SU-DHL-6 (cell line): ENCODE data around the gene WDR35.

Experiments used
- CTCF ChIP-seq: fragments of 200-600 bp; sonication (generic); IDR thresholded peaks from one replicate; pipeline ENCODE4 v1.5.1; 2017; ENCODE audit warnings: antibody characterized with exemption, mild to moderate bottlenecking, low read length, moderate library complexity; ENCODE audit not compliant: insufficient read depth, poor library complexity, severe bottlenecking
- EZH2phosphoT487 ChIP-seq: fragments of 200-600 bp; sonication (generic), shearing (Covaris generic); conservative IDR thresholded peaks from 2 replicates; pipeline ENCODE4 v1.6.1; 2018; ENCODE audit warnings: mild to moderate bottlenecking, antibody characterized with exemption, low read length, moderate library complexity, mixed read lengths

GRCh38 chr2:19929226-19929625 lies 60.7 kb downstream of the WDR35 start:
- TF ChIP-seq CTCF: no peak
- no peak for TF ChIP-seq EZH2phosphoT487
